Kidney (tissue), 14 donors: Measurements from ENCODE around the gene SMOC1. TPM values are rescaled to one million over a fixed set of nuclear protein-coding genes. Genes with fewer than 3 reads are reported as not detected.

Source experiments
- DNase-seq, 5 donors: peaks; one replicate each; pipeline ENCODE4 v3.0.0-alpha.2; 2013 to 2020
- FAIRE-seq: peaks from 2 replicates; lab custom pipeline; 2012; peaks lifted over from hg19 to GRCh38; lab: Jason Lieb, UNC
- H3K27ac ChIP-seq, 2 donors: one replicate each; pipeline ENCODE4 v1.7.0; 2013; ENCODE audit warnings: low read depth in 2 of 2, low read length in 2 of 2, inconsistent platforms in 1 of 2
- H3K27me3 ChIP-seq: one replicate; pipeline ENCODE4 v1.7.1; 2013; ENCODE audit warnings: low read length, inconsistent platforms; ENCODE audit not compliant: control insufficient read depth, insufficient read depth
- H3K36me3 ChIP-seq, 3 donors: one replicate each; pipeline versions ENCODE4 v1.7.0 to v1.7.1; 2013; ENCODE audit warnings: low read length in 3 of 3, control low read depth in 1 of 3, inconsistent platforms in 1 of 3; ENCODE audit not compliant: insufficient read depth in 3 of 3, control insufficient read depth in 2 of 3
- H3K4me1 ChIP-seq, 3 donors: one replicate each; pipeline versions ENCODE4 v1.7.0 to v1.7.1; 2013; ENCODE audit warnings: low read length in 3 of 3, inconsistent platforms in 1 of 3, low read depth in 1 of 3; ENCODE audit not compliant: control insufficient read depth in 2 of 3, insufficient read depth in 2 of 3
- H3K4me3 ChIP-seq, 3 donors: one replicate each; pipeline versions ENCODE4 v1.7.0 to v1.8.1; 2013; ENCODE audit warnings: low read length in 3 of 3, control low read depth in 1 of 3, inconsistent platforms in 1 of 3
- H3K9ac ChIP-seq, 3 donors: one replicate each; pipeline versions ENCODE4 v1.7.0 to v1.7.1; 2013; ENCODE audit warnings: low read length in 3 of 3, control low read depth in 1 of 3, inconsistent platforms in 1 of 3
- H3K9me3 ChIP-seq, 3 donors: one replicate each; pipeline versions ENCODE4 v1.7.0 to v1.7.1; 2013; ENCODE audit warnings: low read length in 3 of 3, control low read depth in 1 of 3, inconsistent platforms in 1 of 3; ENCODE audit not compliant: control insufficient read depth in 2 of 3, insufficient read depth in 1 of 3
- intact Hi-C: fragments of 100-400 bp; cut with DNase I; formaldehyde crosslinking; loops from one replicate; pipeline ENCODE4 v1.11.1; 2022
- polyA plus RNA-seq: library from polyadenylated mRNA; stranded (reverse); fragments of 350-450 nt; fragmentation: Illumina TruSeq; extraction: RNeasy Lipid Tissue Mini Kit (QIAGEN cat#74804); gene quantifications from one replicate; pipeline ENCODE4 v1.2.3, GENCODE V29; 2014; ENCODE audit warnings: low read depth, low replicate concordance; ENCODE audit not compliant: insufficient read depth
- total RNA-seq: library from RNA; stranded (reverse); fragmentation: NEBNext Ultra II Directional; extraction: Animal tissue kit (Norgen Biotek cat#: 25700); gene quantifications from one replicate; pipeline ENCODE4 v1.2.1, GENCODE V29; 2021
- TF ChIP-seq, protein P1 (sequence below): IDR thresholded peaks from 3 replicates; pipeline ENCODE4 v1.5.1; 2012; ENCODE audit warnings: mild to moderate bottlenecking, moderate library complexity, borderline replicate concordance; ENCODE audit not compliant: insufficient read depth; ENCODE audit errors: extremely low read depth
- donor health status: control.
- donor health status: control.
- donor health status: control.
- donor health status: control.
- donor health status: control.
- donor health status: DM: yes; HTN: yes; CAD: no.
- donor health status: Normal renal cell carcinoma (clear cell type).

Gene SMOC1
- total and polyA plus RNA-seq, 2 donors from 2014 or later: 1.2 to 2.8 TPM

- TF ChIP-seq, protein P1, sequence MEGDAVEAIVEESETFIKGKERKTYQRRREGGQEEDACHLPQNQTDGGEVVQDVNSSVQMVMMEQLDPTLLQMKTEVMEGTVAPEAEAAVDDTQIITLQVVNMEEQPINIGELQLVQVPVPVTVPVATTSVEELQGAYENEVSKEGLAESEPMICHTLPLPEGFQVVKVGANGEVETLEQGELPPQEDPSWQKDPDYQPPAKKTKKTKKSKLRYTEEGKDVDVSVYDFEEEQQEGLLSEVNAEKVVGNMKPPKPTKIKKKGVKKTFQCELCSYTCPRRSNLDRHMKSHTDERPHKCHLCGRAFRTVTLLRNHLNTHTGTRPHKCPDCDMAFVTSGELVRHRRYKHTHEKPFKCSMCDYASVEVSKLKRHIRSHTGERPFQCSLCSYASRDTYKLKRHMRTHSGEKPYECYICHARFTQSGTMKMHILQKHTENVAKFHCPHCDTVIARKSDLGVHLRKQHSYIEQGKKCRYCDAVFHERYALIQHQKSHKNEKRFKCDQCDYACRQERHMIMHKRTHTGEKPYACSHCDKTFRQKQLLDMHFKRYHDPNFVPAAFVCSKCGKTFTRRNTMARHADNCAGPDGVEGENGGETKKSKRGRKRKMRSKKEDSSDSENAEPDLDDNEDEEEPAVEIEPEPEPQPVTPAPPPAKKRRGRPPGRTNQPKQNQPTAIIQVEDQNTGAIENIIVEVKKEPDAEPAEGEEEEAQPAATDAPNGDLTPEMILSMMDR: no peak
- Histone ChIP-seq H3K9ac (no peak overlapping the region), H3K27ac (no peak overlapping the region), H3K27me3 (no peaks in the 10 kb centered on the region), H3K36me3 (no peaks in the 10 kb centered on the region), H3K4me1 (peaks cover 0 to 3% (median 0%) of the 10 kb centered on the region in 3 donors), H3K9me3 (no peaks in the 10 kb centered on the region), H3K4me3 (no peak overlapping the region)
- DNase-seq (no peak), FAIRE-seq (no peak)
- intact Hi-C loops: no loop called here
Measured at GRCh38 chr14:69953266-69953915, 74.2 kb downstream of the SMOC1 start.

GRCh38 chr14:69955855-69956845 is 76.9 kb downstream of the SMOC1 start:
- intact Hi-C loops: no loop called here
- Histone ChIP-seq H3K9me3 (no peaks in the 10 kb centered on the region), H3K36me3 (no peaks in the 10 kb centered on the region), H3K27ac (no peak overlapping the region), H3K4me3 (no peak overlapping the region), H3K4me1 (peaks cover 0 to 3% (median 0%) of the 10 kb centered on the region in 3 donors), H3K27me3 (no peaks in the 10 kb centered on the region), H3K9ac (no peak overlapping the region)
- DNase-seq: no peak
- TF ChIP-seq, protein P1: no peak
- no peak for FAIRE-seq

DNA sequence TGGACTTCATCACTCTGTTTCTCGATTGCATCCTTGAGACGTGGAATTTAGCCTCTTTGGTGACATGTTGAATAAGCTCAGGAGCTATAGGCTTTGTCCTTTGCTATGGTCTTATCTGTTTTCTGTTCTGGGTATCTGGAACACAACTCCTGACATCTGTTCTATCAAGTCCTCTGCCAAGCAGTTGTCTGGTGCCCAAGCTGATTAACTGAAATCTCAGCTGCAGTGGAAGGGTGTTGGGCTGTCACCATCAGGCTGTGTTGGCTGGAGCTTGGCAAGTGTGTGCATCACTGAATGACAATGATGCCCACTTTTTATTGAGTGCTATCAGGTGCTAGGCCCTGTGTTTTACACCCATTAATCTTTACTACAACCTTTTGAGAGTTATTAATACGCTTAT is 77.8 kb downstream of the SMOC1 start:
- Histone ChIP-seq H3K9me3 (no peaks in the 10 kb centered on the region), H3K9ac (no peak overlapping the region), H3K4me1 (peaks cover 0 to 3% (median 0%) of the 10 kb centered on the region in 3 donors), H3K36me3 (no peaks in the 10 kb centered on the region), H3K27ac (no peak overlapping the region), H3K4me3 (no peak overlapping the region), H3K27me3 (no peaks in the 10 kb centered on the region)
- TF ChIP-seq, protein P1: no peak
- FAIRE-seq (no peak), DNase-seq (no peak)
- intact Hi-C loops: no loop called here
